ENCODE measurements around the gene PLA2G15.

DNA sequence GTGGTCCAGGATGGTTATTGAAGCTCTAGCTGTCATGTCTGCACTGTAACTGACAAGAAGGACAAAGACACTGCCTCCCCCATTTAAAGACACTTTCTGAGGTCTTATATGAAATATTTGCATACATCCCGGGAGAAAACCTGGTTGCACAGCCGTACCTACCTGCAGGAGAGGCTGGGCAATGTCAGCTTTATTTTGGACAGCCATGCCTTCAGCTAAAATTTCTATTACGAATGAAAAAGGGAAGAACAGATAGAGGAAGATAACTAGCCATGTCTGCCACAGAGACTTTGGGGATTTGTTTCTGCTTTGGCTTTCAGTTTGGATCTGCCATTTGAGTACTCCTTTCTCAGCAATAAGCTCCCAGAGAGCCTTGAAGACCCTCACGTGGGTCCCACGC lies 38.2 kb downstream of the PLA2G15 start:
- TF ChIP-seq, protein P1, sequence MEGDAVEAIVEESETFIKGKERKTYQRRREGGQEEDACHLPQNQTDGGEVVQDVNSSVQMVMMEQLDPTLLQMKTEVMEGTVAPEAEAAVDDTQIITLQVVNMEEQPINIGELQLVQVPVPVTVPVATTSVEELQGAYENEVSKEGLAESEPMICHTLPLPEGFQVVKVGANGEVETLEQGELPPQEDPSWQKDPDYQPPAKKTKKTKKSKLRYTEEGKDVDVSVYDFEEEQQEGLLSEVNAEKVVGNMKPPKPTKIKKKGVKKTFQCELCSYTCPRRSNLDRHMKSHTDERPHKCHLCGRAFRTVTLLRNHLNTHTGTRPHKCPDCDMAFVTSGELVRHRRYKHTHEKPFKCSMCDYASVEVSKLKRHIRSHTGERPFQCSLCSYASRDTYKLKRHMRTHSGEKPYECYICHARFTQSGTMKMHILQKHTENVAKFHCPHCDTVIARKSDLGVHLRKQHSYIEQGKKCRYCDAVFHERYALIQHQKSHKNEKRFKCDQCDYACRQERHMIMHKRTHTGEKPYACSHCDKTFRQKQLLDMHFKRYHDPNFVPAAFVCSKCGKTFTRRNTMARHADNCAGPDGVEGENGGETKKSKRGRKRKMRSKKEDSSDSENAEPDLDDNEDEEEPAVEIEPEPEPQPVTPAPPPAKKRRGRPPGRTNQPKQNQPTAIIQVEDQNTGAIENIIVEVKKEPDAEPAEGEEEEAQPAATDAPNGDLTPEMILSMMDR (IDR thresholded peaks at IDR 0.05; ENCODE audit: insufficient read depth, low read length) = no peak
- TF ChIP-seq POLR2AphosphoS5 (IDR thresholded peaks at IDR 0.05; ENCODE audit: low read depth) (no peak), GABPA (IDR thresholded peaks at IDR 0.05; ENCODE audit: low read depth) (no peak), SPI1 (IDR thresholded peaks at IDR 0.05; ENCODE audit: borderline replicate concordance, low read depth) (peak; percentile 66; the same call in 1 of the 2 replicates)
- TF ChIP-seq, protein P2, sequence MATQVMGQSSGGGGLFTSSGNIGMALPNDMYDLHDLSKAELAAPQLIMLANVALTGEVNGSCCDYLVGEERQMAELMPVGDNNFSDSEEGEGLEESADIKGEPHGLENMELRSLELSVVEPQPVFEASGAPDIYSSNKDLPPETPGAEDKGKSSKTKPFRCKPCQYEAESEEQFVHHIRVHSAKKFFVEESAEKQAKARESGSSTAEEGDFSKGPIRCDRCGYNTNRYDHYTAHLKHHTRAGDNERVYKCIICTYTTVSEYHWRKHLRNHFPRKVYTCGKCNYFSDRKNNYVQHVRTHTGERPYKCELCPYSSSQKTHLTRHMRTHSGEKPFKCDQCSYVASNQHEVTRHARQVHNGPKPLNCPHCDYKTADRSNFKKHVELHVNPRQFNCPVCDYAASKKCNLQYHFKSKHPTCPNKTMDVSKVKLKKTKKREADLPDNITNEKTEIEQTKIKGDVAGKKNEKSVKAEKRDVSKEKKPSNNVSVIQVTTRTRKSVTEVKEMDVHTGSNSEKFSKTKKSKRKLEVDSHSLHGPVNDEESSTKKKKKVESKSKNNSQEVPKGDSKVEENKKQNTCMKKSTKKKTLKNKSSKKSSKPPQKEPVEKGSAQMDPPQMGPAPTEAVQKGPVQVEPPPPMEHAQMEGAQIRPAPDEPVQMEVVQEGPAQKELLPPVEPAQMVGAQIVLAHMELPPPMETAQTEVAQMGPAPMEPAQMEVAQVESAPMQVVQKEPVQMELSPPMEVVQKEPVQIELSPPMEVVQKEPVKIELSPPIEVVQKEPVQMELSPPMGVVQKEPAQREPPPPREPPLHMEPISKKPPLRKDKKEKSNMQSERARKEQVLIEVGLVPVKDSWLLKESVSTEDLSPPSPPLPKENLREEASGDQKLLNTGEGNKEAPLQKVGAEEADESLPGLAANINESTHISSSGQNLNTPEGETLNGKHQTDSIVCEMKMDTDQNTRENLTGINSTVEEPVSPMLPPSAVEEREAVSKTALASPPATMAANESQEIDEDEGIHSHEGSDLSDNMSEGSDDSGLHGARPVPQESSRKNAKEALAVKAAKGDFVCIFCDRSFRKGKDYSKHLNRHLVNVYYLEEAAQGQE (IDR thresholded peaks at IDR 0.05; ENCODE audit: insufficient replicate concordance, low read depth) = no peak
